Suppressor macrophage (primary cell): Measurements from ENCODE around the gene PSMD12.
A peak's percentile ranks its signal among the peaks of the same experiment; 100 is the strongest.
"Not testable (repeated sequence)": the region's sequence is repeated elsewhere in the genome, so short reads cannot be mapped to it uniquely, and the experiment has no call there.

Experiments used
- DNase-seq, 4 experiments: peaks; one replicate each; pipeline ENCODE4 v3.0.0-alpha.2; 2020 to 2022
- total RNA-seq, 17 experiments: gene quantifications; one replicate each; lab custom pipeline; 2026; ENCODE audit warnings: mixed read lengths in 6 of 17, inconsistent platforms in 3 of 17; lab: John Stamatoyannopoulos, UW

Gene PSMD12
- total RNA-seq = 36.7 to 88.8 (median 65.3) reads per million in 17 experiments

DNA sequence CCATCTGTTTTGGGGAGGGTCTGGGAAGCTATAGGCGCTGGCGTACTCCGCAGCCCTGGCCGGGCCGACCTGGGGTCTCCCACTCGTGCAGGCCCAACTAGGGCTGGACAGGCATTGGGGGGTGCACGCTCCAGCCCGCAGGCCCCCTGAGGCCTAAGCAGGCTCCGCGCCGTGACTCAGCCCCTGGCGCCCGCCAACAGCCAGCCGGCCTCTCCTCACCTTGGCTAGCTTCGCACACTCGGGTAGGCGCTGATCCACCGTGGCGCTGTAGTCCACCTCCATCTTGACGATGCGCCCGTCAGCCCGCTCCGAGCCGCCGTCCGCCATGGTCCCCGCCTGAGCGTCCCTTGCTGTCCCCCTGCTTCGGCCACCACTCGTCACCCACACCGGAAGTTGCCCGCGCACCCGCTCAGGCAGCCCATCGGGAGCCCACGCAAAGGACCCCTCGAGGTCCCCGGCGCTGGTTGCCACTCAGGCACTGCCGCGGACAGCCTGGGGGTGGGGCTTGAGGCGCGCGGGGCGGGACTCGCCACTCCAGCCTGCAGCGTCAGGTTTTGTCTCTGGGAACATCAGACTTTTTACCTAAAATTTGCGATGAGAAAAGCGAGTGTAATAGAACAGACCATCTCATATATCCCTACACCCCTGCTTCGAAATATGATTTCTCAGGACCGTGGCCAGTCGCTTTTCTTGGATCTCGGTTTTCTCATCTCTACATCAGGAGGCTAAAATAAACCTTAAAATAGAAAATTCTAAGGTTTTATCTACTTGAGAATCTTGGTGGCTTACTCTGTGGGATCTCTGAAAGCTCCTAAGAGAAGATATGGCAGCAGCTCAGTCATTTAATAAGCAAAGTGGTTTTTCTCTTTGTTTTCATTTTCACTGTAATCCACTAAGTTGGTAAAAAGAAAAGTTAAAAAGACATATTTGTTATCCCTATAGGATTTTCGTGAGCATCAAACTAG, at the start of gene PSMD12:
Gene PSMD12, minus strand, starts transcription at position 385 of the 965 bp plus-strand sequence. Its CDS starts 58 bp downstream, at position 327.
- DNase-seq = peak; percentile 95 to 97 (median 96)

DNA sequence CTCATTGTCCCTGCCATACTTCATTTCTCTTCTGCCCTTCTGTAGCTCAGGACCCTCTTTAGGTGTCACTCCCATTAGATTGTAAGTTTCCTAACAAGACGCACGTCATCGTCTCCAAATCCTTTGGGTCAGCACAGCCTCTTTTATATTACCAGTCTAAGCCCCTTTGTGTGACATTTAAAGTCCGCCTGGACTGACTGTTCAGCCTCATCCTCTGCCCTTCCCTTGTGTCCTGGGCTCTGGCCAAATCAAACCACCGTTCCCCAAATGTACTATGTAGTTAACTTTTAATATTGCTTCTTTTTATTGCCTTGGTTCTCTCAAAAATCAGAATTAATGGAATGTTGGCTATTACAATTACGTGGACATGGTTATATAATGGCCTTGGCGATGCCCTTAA, 48.9 kb upstream of the PSMD12 start:
- DNase-seq = no peak

GRCh38 chr17:67414559-67414958, 48.2 kb upstream of the PSMD12 start:
- DNase-seq = no peak

DNA sequence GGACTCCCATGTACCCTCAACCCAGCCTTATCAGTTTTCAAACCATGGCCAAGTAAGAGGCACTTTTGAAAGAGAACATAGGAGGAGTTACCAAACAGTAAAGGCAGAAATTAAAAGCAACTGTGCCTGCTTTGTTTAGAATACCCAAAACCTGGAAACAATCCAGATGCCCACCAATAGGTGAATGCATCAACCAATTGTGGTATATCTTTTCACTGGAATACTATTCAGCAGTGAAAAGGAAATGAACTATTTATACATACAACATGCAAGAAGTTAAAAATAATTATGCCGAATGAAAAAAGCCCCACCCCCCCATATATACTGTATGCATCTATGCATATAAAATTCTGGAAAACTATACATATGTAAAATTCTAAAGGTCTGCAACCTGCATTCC, 47.8 kb upstream of the PSMD12 start:
- DNase-seq = no peak

- DNase-seq = no peak
Observed at GRCh38 chr17:67413388-67413787, 47.0 kb upstream of the PSMD12 start.

GRCh38 chr17:67412941-67413340, 46.6 kb upstream of the PSMD12 start:
- DNase-seq = no peak

- peak in 1 of 4 experiments; percentile 18 for DNase-seq
Observed at GRCh38 chr17:67412032-67412431, 45.7 kb upstream of the PSMD12 start.

DNA sequence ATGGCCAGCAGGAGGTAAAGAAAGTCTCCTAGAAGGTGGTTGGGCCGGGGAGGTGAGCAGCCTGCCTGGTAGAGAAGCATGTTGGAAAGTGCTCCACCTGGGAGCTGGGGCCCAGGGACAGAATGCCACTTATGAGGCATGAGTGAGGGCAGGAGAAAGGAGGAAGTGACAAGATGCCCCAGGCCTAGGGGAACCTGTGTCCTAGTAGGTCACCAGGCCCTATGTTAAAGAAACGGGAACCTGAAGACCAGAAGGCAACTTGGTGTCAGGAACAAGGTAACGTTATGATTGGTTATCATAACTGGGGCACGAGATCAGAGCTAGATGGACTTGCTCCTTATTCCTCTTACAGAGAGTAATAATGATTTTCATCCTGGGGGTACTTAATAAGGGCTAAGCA, 45.0 kb upstream of the PSMD12 start:
- peak; percentile 57 to 80 (median 62) for DNase-seq

DNA sequence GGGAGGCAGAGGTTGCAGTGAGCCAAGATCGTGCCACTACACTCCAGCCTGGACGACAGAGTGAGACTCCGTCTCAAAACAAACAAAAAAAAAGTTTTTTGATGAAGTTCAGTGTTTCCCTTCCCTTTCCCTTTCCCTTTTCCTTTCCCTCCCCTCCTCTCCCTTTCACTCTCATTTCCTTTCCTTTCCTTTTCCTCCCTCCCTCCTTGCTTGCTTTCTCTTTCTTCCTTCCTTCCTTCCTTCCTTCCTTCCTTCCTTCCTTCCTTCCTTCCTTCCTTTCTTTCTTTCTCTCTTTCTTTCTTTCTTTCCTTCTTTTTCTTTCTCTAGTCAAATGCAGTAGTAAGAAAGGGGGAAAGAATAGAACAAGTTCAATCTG, 42.1 kb upstream of the PSMD12 start:
- not testable (repeated sequence) for DNase-seq

GRCh38 chr17:67403483-67403882, 37.1 kb upstream of the PSMD12 start:
- no peak for DNase-seq

GRCh38 chr17:67403065-67403464, 36.7 kb upstream of the PSMD12 start:
- peak in 2 of 4 experiments; percentile 22 to 31 for DNase-seq

DNA sequence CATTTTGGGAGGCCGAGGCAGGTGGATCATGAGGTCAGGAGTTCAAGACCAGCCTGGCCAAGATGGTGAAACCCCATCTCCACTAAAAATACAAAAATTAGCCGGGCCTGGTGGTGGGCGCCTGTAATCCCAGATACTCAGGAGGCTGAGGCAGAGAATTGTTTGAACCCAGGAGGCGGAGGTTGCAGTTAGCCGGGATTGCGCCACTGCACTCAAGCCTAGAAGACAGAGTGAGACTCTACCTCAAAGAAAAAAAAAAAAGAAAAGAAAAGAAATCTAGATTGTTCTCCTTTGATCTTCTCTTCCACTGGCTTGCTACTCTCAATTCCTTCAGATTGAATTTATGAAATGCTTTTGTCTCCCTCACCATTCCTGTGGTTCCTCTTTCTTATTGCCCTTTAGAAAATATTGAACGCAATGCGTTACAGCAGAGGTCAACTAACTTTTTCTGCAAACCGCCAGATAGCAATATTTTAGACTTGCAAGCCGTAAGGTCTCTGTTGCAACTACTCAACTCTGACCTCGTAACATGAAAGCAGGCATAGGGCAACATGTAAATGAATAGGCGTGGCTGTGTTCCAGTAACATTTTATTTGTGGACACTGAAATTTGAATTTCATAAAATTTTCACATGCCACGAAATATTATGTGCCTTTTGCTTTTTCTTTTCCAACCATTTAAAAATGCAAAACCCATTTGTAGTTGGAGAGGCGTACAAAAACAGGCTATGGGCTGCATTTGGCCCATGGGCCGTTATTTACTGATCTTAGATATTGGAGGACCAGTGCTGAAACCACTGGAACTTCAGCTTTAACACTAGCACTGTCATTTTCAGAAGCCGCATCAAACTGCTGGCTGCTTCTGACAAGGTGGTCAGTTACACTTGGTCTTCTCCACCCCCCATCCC, 35.5 kb upstream of the PSMD12 start:
- peak; percentile 75 to 95 (median 84) for DNase-seq

GRCh38 chr17:67401106-67401505, 34.7 kb upstream of the PSMD12 start:
- no peak for DNase-seq

DNA sequence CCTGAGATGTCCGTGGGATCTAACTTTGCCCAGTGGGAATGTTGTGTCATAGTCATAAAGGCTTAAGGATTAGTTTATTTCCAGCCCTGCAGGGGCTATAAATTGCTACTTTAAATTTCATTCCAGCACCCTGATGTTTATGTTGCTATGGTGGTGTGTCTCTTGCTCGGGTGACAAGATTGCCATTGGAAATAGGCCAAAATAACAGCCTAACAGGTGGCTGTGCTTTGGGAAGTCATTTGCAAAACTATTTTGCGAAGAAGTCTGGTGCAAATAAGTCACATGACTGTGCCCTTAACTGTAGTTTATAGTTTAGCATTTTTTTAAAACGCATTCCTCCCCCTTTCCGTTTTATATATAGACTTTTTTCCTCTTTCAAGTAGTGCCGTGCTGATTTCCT, 33.8 kb upstream of the PSMD12 start:
- peak in 2 of 4 experiments; percentile 43 to 55 for DNase-seq

- no peak for DNase-seq
Observed at GRCh38 chr17:67399676-67400075, 33.3 kb upstream of the PSMD12 start.

DNA sequence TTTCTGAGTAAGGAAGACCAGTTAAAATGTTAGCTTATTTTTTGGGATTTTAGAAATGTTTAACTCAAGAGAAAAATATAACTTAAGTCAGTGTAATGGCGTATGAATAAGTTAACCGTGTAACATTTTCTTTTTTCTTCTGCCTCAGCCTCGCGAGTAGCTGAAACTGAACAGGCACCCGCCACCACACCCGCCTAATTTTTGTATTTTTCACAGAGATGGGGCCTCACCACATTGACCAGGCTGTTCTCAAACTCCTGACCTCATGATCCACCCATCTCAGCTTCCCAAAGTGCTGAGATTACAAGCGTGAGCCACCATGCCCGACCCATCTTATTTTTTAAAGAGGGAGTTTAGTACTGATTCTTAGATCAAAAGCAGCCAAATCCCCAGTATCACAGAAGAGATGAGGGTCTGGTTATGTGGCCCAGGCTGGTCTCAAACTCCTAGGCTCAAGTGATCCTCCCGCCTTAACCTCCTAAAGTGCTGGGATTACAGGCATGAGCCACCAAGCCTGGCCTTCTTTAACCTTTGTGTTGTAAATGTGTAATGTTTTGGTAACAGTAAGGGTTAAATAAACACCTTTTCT, 27.5 kb upstream of the PSMD12 start:
- DNase-seq = no peak

DNA sequence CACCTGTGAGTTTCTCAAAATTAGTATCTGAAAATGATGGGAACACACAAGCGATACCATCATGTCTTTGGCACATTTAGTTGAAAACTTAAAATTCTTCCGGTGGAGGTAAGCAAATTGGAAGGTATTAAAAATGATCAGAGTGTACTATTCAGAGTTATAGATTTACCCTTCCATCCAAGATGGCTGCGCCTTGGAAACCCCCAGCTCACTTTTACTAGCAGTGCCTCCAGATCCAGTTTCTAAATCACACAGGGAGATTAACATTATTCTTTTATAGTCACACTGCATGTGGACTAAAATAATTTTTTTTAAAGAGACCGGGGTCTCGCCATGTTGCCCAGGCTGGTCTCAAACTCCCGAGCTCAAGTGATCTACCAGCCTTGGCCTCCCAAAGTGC, 25.7 kb upstream of the PSMD12 start:
- no peak for DNase-seq

DNA sequence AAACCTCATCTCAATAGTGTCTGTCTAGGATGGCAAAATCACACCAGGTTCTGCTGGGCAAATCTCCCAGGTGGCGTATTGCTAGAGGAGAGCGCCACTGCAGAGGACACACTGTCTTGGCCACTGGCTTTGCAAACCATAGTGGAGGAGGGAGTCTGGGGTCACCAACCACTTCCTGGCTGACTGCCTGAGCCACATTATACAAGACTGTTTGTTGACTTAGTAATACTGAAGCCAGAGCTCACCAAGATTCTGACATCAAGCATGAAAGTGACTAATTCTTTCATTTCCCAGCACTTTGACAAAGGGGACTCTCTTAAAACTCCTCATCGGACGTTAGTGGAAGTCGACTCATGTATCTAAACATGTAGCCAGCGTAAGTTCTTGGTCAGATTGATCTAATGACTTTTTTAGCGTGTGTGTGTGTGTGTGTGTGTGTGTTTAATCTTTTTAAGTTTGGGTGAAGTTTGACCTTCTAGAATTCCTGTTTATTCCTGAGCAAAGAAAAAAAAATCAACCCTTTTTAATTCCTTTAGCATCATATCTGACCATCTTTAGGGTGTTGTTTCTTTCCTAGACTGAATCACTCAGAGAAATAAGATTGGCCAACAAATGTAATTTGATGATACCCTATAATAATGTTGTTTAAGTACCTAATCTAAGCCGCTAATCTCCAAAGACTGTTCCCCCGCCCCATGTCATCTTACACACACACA, 24.4 kb upstream of the PSMD12 start:
- DNase-seq = peak; percentile 60 to 87 (median 71)

GRCh38 chr17:67390006-67390645, 23.7 kb upstream of the PSMD12 start:
- no peak for DNase-seq

GRCh38 chr17:67388986-67389385, 22.6 kb upstream of the PSMD12 start:
- DNase-seq = no peak

- not testable (repeated sequence) for DNase-seq
Observed at GRCh38 chr17:67388536-67388935, 22.2 kb upstream of the PSMD12 start.
